HepG2 (cell line): ENCODE data around the gene NRDE2.

ENCODE experiments used
- CTCF ChIP-seq: sonication (generic); formaldehyde crosslinking; IDR thresholded peaks from 2 replicates; pipeline ENCODE4 v1.5.0; 2020; ENCODE audit warnings: mild to moderate bottlenecking, missing genetic modification reagents, moderate library complexity
- TAF1 ChIP-seq: sonication (generic); formaldehyde crosslinking; IDR thresholded peaks from 2 replicates; pipeline ENCODE4 v1.4.0; 2020; ENCODE audit warnings: missing genetic modification reagents

GRCh38 chr14:90291699-90292098, 40.0 kb downstream of the NRDE2 start:
- TF ChIP-seq CTCF (CRISPR knock-in tag) (no peak), TAF1 (CRISPR knock-in tag) (no peak)
